Measurements from ENCODE around the gene TGFB1I1. TPM values are rescaled to one million over a fixed set of nuclear protein-coding genes. Genes with fewer than 3 reads are reported as not detected.

The TGFB1I1 gene
- total and polyA plus RNA-seq, 4 experiments from 2014 or later: 0.42 to 0.57 (median 0.49) TPM; not detected in 1

Other genes starting within 250 kb of the TGFB1I1 start
- 1 to 10 TPM; 1.4 to 2.2 TPM for gene ITGAM, start 212.2 kb upstream of the TGFB1I1 start, total RNA-seq
- 1 to 10 TPM; 2.0 to 2.1 TPM for gene ITGAM, start 212.2 kb upstream of the TGFB1I1 start, polyA plus RNA-seq
- 1 to 10 TPM; 4.6 to 6.3 TPM for gene ITGAX, start 117.0 kb upstream of the TGFB1I1 start, total RNA-seq
- gene ITGAX, start 117.0 kb upstream of the TGFB1I1 start, polyA plus RNA-seq: under 1 TPM in 1 of 2 donors, not detected in 1; 0.09 TPM
- not detected for gene ITGAD, start 78.8 kb upstream of the TGFB1I1 start, total RNA-seq
- under 1 TPM in 1 of 2 donors, not detected in 1; 0.07 TPM for gene ITGAD, start 78.8 kb upstream of the TGFB1I1 start, polyA plus RNA-seq
- not detected for gene COX6A2, start 43.8 kb upstream of the TGFB1I1 start, total RNA-seq
- not detected for gene COX6A2, start 43.8 kb upstream of the TGFB1I1 start, polyA plus RNA-seq
- under 1 TPM; 0.19 to 0.23 TPM for gene ZNF843, start 29.4 kb upstream of the TGFB1I1 start, total RNA-seq
- not detected for gene ZNF843, start 29.4 kb upstream of the TGFB1I1 start, polyA plus RNA-seq
- 1 to 10 TPM; 6.5 to 7.0 TPM for gene ARMC5, start 12.7 kb upstream of the TGFB1I1 start, total RNA-seq
- 1 to 10 TPM; 4.3 to 6.1 TPM for gene ARMC5, start 12.7 kb upstream of the TGFB1I1 start, polyA plus RNA-seq
- 1 to 10 TPM; 2.8 to 4.5 TPM for gene SLC5A2, start 11.0 kb downstream of the TGFB1I1 start, total RNA-seq
- 1 to 10 TPM in 1 of 2 donors, under 1 TPM in 1; 0.12 to 2.8 TPM for gene SLC5A2, start 11.0 kb downstream of the TGFB1I1 start, polyA plus RNA-seq
- gene RUSF1, start 36.2 kb downstream of the TGFB1I1 start, total RNA-seq: 100 to 1,000 TPM; 101 to 110 TPM
- 10 to 100 TPM; 16.3 to 21.9 TPM for gene RUSF1, start 36.2 kb downstream of the TGFB1I1 start, polyA plus RNA-seq
- gene AHSP, start 55.7 kb downstream of the TGFB1I1 start, total RNA-seq: not detected
- gene AHSP, start 55.7 kb downstream of the TGFB1I1 start, polyA plus RNA-seq: not detected

Data from CD4-positive, alpha-beta memory T cell (primary cell).